Coronary artery (tissue), 2 donors: Measurements from ENCODE around the gene HELLS.

Experiments used
- DNase-seq: peaks from one replicate; pipeline ENCODE4 v3.0.0-alpha.2; 2017; ENCODE audit warnings: low spot score
- H3K27ac ChIP-seq, 2 donors: fragments of 200-600 bp; sonication (generic); one replicate each; pipeline ENCODE4 v1.5.1; 2016 to 2019
- H3K4me3 ChIP-seq: fragments of 200-600 bp; sonication (generic); 2 replicates; pipeline ENCODE4 v1.5.1; 2016; ENCODE audit warnings: mild to moderate bottlenecking, moderate library complexity
- CTCF ChIP-seq: fragments of 200-600 bp; sonication (generic); IDR thresholded peaks from one replicate; pipeline ENCODE4 v1.5.1; 2019; ENCODE audit warnings: antibody characterized with exemption

HELLS gene

GRCh38 chr10:94571081-94571480 is 25.5 kb downstream of the HELLS start:
- TF ChIP-seq CTCF, result no peak
- H3K27ac ChIP-seq, result no peak overlapping the region
- no peak overlapping the region for H3K4me3 ChIP-seq
- no peak for DNase-seq

- no peak overlapping the region for H3K27ac ChIP-seq
- H3K4me3 ChIP-seq, result no peak overlapping the region
- TF ChIP-seq CTCF, result no peak
- DNase-seq, result no peak
Measured at GRCh38 chr10:94571528-94571927, 25.9 kb downstream of the HELLS start.

GRCh38 chr10:94578790-94579189 is 33.2 kb downstream of the HELLS start:
- Histone ChIP-seq H3K27ac (no peak overlapping the region), H3K4me3 (no peak overlapping the region)
- TF ChIP-seq CTCF, result no peak
- no peak for DNase-seq

- no peak overlapping the region for H3K4me3 ChIP-seq
- H3K27ac ChIP-seq, result no peak overlapping the region
- TF ChIP-seq CTCF, result no peak
- DNase-seq, result no peak
Measured at GRCh38 chr10:94583124-94583523, 37.5 kb downstream of the HELLS start.

- no peak overlapping the region for H3K4me3 ChIP-seq
- TF ChIP-seq CTCF, result no peak
- DNase-seq, result no peak
- no peak overlapping the region for H3K27ac ChIP-seq
Measured at GRCh38 chr10:94591461-94592205, 46.0 kb downstream of the HELLS start.

- Histone ChIP-seq H3K4me3 (no peak overlapping the region), H3K27ac (no peak overlapping the region)
- no peak for TF ChIP-seq CTCF
- no peak for DNase-seq
Measured at GRCh38 chr10:94602729-94603515, 57.3 kb downstream of the HELLS start.

- H3K27ac ChIP-seq, result no peak overlapping the region
- TF ChIP-seq CTCF, result no peak
- no peak overlapping the region for H3K4me3 ChIP-seq
- no peak for DNase-seq
Measured at GRCh38 chr10:94607111-94607510, 61.5 kb downstream of the HELLS start.
